Stimulated activated CD8-positive, alpha-beta memory T cell treated with anti-CD3 and anti-CD28 coated beads, Interleukin-15, amount 100 ng/mL, for 4 hours (primary cell): ENCODE data around the gene ARHGAP28.

ENCODE experiments used
- DNase-seq, 2 donors: peaks; one replicate each; pipeline ENCODE4 v3.0.0-alpha.2; 2020; ENCODE audit warnings: low read depth in 2 of 2

The ARHGAP28 gene

DNA sequence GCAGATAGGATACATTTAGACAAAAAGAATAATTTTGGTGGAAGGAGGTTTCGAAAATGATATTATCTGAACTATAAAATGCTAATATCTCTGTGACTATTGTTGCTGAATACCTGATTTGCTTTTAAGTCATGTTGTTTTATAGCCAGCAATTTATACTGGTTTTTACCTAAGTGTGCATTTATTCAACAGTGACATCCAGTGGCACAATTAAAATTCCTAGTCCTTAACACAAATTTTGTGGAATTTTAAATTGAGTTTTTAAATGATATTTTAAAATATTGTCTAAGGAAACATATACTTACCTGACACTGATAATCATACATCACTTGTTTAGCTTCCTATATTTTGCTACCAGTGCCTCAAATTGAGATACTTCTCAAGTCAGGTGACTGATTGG is 144.8 kb downstream of the ARHGAP28 start:
- DNase-seq: no peak

- DNase-seq: no peak
These were observed 146.2 kb downstream of the ARHGAP28 start for GRCh38 chr18:6875749-6876148.

DNA sequence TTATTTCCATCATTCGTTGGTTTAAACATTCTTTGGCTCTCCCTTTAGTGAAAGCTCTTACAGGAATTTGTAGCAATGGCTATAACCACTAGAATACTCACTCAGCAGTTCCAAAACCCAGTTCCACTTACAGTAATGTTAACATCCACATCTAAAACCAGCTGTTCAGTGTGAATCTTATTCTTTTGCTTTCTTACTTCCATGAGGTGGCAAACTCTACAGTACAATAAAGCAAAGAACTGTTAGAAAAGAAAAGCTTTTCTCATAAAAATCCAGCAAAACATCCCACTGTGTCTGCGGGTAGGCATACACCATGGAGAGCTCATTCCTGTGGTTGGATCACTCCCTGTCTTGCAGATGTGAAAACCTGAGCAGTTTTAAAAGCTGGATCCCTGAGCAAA is 147.1 kb downstream of the ARHGAP28 start:
- no peak for DNase-seq

DNA sequence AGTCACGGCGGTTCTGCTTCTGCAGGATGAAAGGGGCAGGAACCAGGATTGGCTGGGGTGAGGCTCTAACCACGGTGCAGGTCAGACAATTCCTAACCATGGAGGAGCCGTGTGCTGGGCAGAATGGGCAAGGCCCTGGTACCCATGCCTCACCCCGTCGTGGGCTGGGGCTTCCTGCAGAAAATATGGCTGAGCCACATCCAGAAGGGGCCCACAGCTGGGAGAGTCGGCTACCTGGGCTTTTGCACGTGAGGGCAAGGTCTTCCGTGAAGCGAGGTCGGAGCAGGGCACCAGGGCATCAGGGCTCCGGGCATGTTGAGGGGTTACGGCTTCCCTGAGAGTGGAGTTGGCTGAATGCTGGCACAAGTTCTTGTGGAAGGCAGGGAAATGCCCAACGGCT is 147.8 kb downstream of the ARHGAP28 start:
- DNase-seq: no peak

- no peak for DNase-seq
These were observed 149.2 kb downstream of the ARHGAP28 start for GRCh38 chr18:6878556-6879297.

- DNase-seq: no peak
These were observed 150.1 kb downstream of the ARHGAP28 start for GRCh38 chr18:6879508-6880195.

DNA sequence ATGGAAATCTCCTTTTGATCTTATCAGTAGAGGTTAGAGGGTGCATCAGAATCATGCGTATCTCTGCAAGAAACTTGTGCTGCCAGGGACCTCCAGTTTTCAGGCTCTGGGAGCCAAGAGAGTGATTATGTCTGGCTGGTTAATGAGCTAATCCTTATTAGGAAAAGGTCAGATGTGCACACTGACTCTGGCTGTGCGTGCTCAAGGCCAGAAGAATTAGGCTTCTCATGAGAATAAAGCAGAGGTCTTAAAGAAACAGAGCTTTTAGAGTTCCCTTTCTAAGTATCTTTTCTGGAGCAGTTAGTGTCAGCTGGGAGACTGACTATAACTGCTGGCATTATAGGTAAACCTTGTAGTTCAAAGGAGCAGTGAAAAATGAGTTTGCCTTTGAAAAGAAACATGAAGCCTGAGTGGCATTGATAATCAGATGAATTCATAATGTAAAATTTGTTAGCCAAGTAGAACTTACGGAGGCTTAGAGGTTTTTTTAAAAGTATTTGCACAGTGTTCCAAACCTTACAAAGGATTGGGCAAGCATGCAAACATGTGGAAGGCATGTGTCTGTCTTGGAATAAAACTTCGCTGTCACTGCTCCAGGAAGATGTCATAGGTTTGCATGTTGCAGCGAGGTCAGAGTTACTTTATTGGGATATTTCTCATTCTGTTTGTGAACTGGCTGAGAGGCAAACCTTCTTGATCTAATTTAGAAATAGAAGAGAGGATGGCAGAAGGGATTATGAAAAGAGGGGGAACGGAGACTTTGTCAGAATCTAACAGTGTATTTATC is 151.7 kb downstream of the ARHGAP28 start:
- DNase-seq: no peak

- no peak for DNase-seq
These were observed 152.9 kb downstream of the ARHGAP28 start for GRCh38 chr18:6882401-6882800.

- no peak for DNase-seq
These were observed 155.5 kb downstream of the ARHGAP28 start for GRCh38 chr18:6885006-6885481.

GRCh38 chr18:6885992-6886796 is 156.7 kb downstream of the ARHGAP28 start:
- no peak for DNase-seq

DNA sequence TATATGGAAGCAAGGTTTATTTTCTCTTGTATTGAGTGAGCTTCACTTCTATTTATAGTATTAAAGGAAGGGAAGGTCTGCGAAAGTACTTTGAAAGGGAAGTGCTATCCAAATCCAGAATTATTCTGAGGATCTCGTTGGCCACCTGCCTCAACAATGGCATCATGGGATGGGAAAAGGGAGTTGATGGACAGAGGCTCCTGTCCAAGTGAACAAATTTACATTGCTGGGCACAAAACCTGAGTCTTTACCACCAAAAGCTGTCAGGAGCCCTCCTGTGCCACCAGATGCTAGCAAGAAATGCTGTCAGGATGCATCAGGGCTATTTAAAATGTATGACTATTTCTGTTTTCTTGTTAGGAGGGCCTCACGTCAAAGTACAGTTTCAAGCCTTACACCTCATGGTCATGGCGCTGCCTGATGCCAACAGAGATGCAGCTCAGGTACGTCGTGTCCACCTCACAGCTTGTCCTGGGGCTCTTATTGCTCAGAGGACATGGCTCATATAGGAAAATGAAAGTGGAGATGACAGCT is 157.3 kb downstream of the ARHGAP28 start:
- no peak for DNase-seq

- DNase-seq: no peak
These were observed 162.3 kb downstream of the ARHGAP28 start for GRCh38 chr18:6891788-6892187.

- no peak for DNase-seq
These were observed 171.9 kb downstream of the ARHGAP28 start for GRCh38 chr18:6901286-6901926.

DNA sequence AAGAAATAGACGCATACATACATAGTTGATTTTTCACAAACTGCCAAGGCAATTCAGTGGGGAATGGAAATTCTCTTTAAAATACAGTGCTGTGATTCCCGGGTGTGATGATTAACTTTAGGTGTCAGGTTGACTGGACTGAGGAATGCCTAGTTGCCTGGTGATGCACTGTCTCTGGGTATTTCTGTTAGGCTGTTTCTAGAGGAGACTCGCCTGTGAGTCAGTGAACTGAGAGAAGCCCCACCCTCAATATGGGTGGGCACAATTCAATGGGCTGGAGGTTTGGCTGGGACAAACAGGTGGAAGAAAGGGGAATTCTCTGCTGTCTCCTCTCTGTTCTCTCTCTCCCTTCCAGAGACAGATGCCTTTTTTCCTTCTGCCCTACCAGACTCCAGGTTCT is 187.6 kb downstream of the ARHGAP28 start:
- no peak for DNase-seq

DNA sequence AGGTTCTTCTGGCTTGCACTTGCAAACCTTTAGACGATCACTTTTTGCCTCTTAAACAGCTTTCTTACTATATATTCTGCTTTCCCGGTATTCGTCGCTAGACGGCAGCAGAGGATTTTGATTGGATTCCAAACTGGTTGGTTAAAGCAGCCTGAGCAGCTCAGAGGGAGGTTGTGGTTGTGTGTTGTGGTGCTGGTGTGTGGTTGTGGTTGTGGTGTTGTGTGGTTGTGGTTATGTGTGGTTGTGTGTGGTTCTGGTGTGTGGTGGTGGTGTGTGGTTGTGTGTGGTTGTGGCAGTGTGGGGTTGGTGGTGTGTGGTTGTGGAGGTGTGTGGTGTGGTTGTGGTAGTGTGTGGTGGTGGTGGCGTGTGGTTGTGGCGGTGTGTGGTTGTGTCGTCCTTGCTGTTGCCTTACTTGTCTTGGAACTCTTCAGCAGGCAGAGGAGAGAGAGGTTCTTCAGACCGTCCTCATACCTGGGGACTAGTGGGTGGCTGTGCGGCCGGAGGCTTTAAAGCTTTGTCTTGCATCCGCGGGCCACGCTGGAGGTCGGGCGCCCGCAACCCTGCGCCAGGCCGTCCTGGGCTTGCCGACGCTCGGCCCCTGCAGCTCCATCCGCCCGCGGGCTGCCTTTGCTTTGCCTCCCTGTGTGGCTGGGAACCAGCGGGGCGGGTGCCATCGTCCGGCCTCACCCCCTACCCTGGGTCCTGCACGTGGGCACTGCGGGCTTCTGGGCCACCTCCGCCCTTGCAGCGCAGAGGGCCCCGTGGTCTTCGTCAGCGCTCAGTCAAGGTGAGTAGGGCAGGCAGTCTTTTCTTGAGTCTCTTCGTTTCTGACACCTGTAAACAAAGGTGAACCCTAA is 190.8 kb downstream of the ARHGAP28 start:
- DNase-seq: no peak

DNA sequence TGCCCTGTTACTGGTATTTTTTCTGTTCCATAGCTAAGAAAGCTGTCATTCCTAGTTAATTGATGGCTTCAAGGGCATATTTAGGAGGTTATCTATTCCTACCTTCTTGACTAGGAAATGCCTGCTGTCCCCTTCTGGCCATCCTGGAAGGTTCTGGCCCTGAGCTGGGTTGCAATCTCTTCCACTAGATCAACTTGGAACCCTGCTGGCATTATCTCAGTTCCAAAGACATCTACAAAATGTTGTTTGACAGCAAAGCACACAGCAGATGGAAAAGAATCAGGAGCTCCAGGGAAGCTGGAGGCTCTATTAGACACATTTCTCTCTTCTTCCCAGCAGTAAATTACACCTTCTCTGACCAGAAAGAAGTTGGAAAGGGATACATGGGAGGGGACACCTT is 192.1 kb downstream of the ARHGAP28 start:
- no peak for DNase-seq

GRCh38 chr18:6923220-6923619 is 193.7 kb downstream of the ARHGAP28 start:
- no peak for DNase-seq

DNA sequence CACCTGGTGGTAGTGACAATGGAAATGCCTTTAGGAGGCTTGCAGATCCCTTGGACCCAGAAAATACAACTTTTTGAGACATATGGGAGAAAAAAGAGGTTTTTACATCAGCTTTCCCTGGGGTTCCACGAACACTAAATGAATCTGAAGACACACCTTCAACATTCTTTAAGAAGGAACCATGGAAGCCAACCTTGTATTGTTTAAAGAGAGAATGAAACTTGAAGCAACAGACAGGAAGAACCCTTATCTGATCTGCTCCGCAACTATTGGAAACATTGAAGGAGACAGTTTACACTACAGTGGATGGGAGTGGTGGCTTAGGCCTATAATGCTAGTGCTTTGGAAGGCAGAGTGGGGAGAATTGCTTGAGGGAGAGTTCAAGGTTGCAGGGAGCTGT is 197.6 kb downstream of the ARHGAP28 start:
- DNase-seq: no peak

DNA sequence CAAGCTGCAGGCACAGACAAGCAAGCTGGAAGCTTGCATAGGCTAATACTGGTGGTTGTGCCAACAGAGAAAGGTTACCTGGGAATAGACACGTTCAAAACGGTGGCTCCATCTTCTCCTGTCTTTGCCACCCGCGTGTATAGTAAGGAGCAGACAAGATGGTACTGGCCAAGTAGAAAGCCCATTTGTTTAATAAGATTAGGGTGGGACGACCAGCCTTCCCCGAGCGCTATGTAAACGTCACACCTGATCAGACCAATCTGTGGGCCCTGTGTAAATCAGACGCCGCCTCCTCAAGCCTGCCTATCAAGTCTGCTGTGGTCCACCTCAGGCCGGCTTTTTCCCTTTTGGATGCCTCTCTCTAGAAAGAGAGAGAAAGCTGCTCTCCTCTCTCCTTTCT is 198.8 kb downstream of the ARHGAP28 start:
- no peak for DNase-seq
